ENCODE measurements around the gene LRSAM1.

LRSAM1 gene

DNA sequence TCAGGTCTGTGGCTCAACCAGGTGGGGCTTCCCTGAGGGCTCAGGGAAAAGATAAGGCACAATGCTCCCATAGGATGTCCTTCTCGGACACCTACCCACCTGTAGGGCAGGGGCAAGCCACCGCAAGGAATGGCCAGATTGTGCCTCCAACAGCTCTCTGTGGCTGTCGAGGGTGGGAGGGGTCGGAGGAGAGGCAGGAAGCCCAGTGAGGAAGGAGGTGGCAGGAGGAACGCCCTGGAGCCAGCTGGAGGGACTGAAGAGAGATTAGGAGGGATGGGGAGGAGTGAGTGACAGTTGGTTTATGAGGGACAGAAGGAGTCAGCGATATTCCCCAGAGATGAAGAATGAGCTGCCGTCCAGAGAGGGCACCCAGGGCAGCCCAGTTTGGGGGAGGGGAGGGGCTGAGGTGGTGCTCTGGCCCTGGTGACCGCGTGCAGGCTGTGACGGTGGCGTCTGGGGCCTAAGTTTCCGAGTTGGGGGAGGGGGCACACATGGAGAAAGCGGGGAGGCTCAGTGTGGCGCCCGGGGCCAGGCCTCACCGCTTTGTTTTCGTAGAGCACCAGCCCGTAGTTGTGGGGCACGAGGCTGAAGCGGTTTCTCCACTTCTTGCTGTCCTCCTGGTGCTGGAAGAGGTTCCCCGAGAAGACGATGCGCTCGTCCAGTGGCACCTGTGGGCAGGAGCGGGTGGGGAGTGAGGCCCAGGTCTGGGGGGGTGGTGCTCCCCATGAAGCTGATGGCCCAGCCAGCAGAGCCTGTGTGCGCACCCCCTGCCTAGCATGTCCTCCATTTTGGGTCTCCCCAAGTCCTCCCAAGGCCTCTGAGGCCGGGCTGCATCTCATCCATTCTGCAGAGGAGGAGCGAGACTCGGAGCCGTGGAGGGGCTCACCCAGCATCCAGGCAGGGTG lies 75.6 kb downstream of the LRSAM1 start:
- Mint-ChIP-seq H3K27ac (no peak overlapping the region), H3K36me3 (ENCODE audit: insufficient read depth) (peaks cover 5% of the 10 kb centered on the region), H3K27me3 (no peaks in the 10 kb centered on the region), H3K4me1 (ENCODE audit: low read depth in 2 of 2) (no peaks in the 10 kb centered on the region), H3K4me3 (no peak overlapping the region), H3K9me3 (peaks cover 0 to 7% of the 10 kb centered on the region in 2 donors)
- DNase-seq (no peak), ATAC-seq (replicated peaks) (no peak)

DNA sequence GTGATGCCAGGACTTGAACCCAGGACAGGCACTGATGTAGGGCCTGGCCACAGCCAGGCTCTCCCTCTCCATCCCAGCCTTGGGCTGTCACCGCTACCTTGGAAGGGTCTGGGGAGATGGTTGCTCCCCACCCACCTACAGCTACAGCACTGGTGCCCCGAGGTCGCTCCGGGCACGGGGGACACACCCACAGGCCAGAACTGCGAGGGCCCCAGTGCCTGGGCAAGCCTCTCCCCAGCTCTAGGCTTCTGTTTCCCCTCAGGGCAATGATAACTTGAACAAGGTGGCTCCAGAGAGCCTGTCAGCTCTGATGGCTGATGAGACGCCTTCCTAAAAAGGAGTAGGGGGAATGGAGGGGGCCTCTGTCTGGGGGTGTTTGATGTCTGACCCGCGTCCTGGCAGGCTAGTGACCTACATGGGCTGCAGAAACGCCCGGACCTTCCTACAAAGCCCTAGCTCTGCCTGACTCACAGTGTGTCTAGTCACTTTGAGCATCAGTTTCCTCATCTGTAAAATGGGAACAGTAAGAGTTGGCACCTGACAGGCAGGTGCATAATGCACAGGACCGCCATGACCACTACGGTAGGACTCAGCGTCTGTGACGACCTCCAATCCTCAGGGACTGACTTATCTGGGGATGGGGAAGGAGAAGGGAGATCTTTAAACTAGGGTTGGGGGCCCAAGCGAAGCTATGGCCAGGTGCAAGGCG lies 76.4 kb downstream of the LRSAM1 start:
- no peaks in the 10 kb centered on the region for H3K4me1 Mint-ChIP-seq (ENCODE audit: low read depth in 2 of 2)
- peaks cover 5% of the 10 kb centered on the region for H3K36me3 Mint-ChIP-seq (ENCODE audit: insufficient read depth)
- H3K4me3 Mint-ChIP-seq, result no peak overlapping the region
- DNase-seq (no peak), ATAC-seq (replicated peaks) (no peak)
- H3K27ac Mint-ChIP-seq, result no peak overlapping the region
- peaks cover 0 to 7% of the 10 kb centered on the region in 2 donors for H3K9me3 Mint-ChIP-seq
- no peaks in the 10 kb centered on the region for H3K27me3 Mint-ChIP-seq

DNA sequence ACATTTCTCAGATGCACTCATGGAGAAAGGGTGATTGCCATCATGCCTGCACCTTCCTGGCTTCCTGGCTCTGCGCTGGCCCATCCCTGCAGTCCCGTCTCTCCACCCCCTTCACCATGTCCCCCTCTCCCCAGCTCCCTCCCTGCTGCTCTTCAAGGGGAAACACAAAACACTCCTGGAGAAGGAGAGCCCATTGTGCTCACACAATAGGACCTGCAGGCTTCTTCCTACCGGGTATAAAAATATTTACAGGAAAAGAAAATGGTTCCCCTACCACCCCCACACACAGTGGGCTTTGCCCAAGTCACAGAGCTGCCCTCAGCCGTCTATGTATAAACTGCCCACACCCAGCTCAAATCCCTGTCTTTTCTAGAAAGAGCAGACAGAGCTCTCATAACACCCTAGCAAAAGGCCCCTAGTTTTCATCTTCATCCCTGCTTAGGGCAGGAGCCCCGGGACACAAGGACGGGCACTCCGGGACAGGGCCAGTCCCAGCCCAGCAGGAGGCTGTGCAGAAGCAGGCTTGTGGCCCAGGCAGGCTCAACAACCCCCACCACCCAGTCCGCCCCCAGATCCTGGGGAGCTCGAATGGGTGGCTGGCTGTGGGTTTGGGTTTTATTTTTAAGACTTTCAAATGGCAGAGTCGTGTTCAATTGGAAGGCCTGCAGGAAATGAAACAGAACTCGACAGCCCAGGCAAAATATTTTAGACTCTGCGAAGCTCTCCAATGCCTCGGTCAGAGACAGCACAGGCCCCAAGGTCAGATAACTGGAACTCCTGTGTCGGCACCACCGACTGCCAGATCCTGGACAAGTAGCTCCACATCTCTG lies 77.3 kb downstream of the LRSAM1 start:
- Mint-ChIP-seq H3K9me3 (peaks cover 0 to 7% of the 10 kb centered on the region in 2 donors), H3K4me1 (ENCODE audit: low read depth in 2 of 2) (peaks cover 0 to 1% of the 10 kb centered on the region in 2 donors), H3K27me3 (no peaks in the 10 kb centered on the region), H3K36me3 (ENCODE audit: insufficient read depth) (peaks cover 5% of the 10 kb centered on the region), H3K4me3 (no peak overlapping the region), H3K27ac (no peak overlapping the region)
- DNase-seq, result no peak
- no peak for ATAC-seq (replicated peaks)

DNA sequence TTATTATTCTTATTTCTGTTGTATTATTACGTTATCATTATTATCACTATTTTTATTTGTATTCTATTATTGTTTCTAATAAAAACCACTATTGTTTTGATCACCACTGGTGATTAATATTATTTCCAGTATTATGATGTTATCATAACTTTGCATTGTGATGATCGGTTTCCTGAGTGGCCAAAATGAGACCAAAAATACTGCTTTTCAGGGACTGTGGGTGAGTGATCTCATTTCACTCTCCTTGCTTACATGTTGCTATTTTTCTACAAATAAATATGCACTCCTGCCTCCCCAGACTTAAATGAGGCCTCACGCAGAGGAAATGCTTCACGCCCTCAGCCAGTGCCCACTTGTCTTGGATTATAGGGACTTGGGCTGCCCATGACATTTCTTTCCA lies 78.4 kb downstream of the LRSAM1 start:
- Mint-ChIP-seq H3K27ac (no peak overlapping the region), H3K4me1 (ENCODE audit: low read depth in 2 of 2) (peaks cover 0 to 1% of the 10 kb centered on the region in 2 donors), H3K27me3 (no peaks in the 10 kb centered on the region), H3K4me3 (no peak overlapping the region), H3K9me3 (peaks cover 0 to 7% of the 10 kb centered on the region in 2 donors), H3K36me3 (ENCODE audit: insufficient read depth) (peaks cover 5% of the 10 kb centered on the region)
- ATAC-seq (replicated peaks) (no peak), DNase-seq (no peak)

DNA sequence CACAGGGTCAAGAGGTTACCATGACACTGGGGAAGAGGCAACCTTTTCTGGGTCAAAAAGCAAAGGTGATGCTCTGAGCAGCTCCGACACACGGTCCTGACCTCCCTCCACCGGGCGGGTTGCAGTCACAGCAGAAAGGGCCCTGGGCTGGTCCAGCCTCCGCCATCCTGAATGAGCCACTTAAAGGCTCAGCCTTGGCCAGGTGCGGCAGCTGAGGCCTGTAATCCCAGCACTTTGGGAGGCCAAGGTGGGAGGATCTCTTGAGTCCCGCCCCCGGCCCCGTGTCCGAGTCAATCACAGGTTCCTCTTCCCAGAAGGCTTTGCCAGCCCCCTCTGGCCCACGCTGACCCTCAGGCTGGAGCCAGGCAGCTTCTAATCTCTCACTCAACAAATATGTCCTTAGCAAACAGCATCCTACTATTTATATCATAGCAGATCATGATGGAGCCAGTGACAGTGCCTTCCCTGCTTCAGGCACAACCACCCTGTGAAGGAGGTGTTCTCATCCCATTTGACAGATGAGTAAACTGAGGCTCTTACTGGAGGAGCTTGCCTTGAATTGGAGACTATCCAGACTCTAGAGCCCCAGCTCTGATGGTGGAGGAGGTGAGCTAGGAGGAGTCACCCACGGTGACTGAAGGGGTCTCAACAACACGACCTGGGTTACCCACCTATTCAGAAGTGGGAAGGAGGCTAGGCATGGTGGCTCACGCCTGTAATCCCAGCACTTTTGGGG lies 79.1 kb downstream of the LRSAM1 start:
- H3K9me3 Mint-ChIP-seq, result no peaks in the 10 kb centered on the region
- no peak overlapping the region for H3K4me3 Mint-ChIP-seq
- DNase-seq, result no peak
- H3K36me3 Mint-ChIP-seq (ENCODE audit: insufficient read depth), result peaks cover 5% of the 10 kb centered on the region
- H3K4me1 Mint-ChIP-seq (ENCODE audit: low read depth in 2 of 2), result peaks cover 0 to 1% of the 10 kb centered on the region in 2 donors
- H3K27ac Mint-ChIP-seq, result peak overlapping the region in 1 of 2 donors; percentile 57
- no peak for ATAC-seq (replicated peaks)
- H3K27me3 Mint-ChIP-seq, result no peaks in the 10 kb centered on the region

DNA sequence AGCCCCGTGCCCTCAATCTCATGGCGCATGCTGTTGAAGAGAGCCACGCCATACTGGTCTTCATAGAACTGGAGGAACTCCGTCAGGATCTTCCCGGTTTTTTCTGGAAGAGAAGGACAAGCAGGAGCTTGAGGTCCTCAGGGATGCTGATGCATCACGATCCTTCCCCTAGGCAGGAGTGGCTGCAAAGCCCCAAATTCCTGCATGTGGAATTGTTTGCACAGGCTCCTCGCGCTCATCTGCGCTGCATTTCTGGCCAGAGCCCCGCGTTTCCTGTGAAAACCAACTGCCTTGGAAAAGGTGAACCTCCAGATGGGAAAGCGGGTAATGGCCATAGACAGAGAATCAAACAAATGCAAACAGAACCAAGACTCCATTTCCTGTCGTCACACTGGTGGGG lies 80.4 kb downstream of the LRSAM1 start:
- no peak overlapping the region for H3K27ac Mint-ChIP-seq
- ATAC-seq (replicated peaks), result no peak
- no peaks in the 10 kb centered on the region for H3K27me3 Mint-ChIP-seq
- peaks cover 5% of the 10 kb centered on the region for H3K36me3 Mint-ChIP-seq (ENCODE audit: insufficient read depth)
- no peak overlapping the region for H3K4me3 Mint-ChIP-seq
- peaks cover 0 to 1% of the 10 kb centered on the region in 2 donors for H3K4me1 Mint-ChIP-seq (ENCODE audit: low read depth in 2 of 2)
- no peaks in the 10 kb centered on the region for H3K9me3 Mint-ChIP-seq
- no peak for DNase-seq

DNA sequence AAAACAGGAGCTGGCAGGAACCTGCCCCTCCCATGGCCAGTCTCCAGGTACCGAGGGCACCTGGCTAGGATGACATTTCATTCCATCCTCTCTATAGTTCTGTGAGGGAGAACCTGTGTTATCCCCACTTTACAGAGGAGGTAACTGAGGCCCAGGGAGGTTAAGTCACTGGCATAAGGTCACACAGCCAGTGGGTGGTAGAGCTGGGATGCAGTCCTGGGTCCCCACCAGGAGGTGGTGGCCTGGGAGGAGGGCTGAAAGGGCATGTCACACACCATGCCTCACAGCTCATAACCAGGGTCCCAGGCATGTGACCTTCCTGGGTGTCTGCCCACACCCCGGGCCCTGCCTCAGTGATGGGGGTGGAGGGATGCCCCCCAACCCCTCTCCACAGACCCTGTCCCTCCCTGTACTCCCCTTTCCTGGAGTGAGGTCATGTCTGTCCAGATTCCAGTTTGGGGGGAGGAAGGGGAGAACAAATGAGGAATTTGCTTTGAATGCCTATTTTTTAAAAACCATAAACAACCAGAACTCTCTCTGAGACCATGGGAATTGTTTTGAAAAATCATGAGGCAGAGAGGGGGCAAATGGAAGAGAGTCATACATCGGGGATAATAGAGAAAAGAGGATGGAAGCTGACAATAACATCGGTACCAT lies 83.1 kb downstream of the LRSAM1 start:
- H3K36me3 Mint-ChIP-seq (ENCODE audit: insufficient read depth), result peaks cover 5% of the 10 kb centered on the region
- no peak overlapping the region for H3K4me3 Mint-ChIP-seq
- ATAC-seq (replicated peaks) (no peak), DNase-seq (no peak)
- H3K27ac Mint-ChIP-seq, result no peak overlapping the region
- H3K4me1 Mint-ChIP-seq (ENCODE audit: low read depth in 2 of 2), result peaks cover 0 to 1% of the 10 kb centered on the region in 2 donors
- H3K27me3 Mint-ChIP-seq, result no peaks in the 10 kb centered on the region
- no peaks in the 10 kb centered on the region for H3K9me3 Mint-ChIP-seq

DNA sequence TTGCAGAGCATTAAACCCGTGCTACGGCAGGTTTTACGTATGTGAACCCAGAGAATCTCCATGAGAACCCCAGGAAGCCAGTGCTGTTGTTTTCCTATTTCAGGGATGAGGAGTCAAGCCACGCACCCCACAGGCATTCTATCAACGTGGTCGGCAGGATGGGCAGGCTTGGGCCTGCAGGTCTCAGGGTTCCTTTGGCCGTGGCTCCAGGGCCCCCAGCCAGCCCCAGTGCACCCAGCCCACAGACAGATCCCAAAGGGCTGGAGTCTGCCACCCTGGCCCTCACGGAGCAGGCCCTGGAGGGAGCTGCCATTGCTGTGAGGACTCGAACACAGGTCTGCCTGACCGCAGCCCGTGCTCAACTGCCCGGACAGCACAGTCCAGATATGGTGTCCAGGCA lies 83.6 kb downstream of the LRSAM1 start:
- Mint-ChIP-seq H3K27ac (peak overlapping the region in 1 of 2 donors; percentile 25), H3K9me3 (no peaks in the 10 kb centered on the region), H3K27me3 (no peaks in the 10 kb centered on the region), H3K4me3 (no peak overlapping the region), H3K36me3 (ENCODE audit: insufficient read depth) (peaks cover 5% of the 10 kb centered on the region), H3K4me1 (ENCODE audit: low read depth in 2 of 2) (peaks cover 0 to 2% of the 10 kb centered on the region in 2 donors)
- ATAC-seq (replicated peaks) (no peak), DNase-seq (no peak)

DNA sequence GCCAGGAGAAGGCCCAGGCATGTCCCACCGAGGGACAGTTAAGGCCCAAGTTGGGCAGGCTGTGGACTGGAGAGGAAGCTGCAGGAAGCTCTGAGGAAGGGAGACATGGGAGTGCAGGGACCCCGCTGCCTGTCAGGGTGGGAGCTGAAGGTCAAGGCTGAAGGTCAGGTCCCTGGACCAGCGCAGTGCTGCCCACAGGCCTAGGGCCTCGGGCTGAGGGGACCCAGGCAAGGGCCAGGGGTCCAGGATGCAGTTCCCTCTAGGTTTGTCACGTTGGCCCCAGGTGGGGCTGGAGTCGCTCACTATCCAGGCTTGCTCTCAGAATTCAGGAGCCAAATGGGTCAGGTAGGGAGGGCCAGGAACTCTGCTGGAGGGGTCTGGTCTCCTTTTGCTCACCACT lies 84.1 kb downstream of the LRSAM1 start:
- peak overlapping the region; percentile 25 to 59 for H3K27ac Mint-ChIP-seq
- no peak for ATAC-seq (replicated peaks)
- H3K4me1 Mint-ChIP-seq (ENCODE audit: low read depth in 2 of 2), result peaks cover 0 to 3% of the 10 kb centered on the region in 2 donors
- H3K27me3 Mint-ChIP-seq, result no peaks in the 10 kb centered on the region
- no peak overlapping the region for H3K4me3 Mint-ChIP-seq
- peaks cover 3% of the 10 kb centered on the region for H3K36me3 Mint-ChIP-seq (ENCODE audit: insufficient read depth)
- DNase-seq, result no peak
- no peaks in the 10 kb centered on the region for H3K9me3 Mint-ChIP-seq

DNA sequence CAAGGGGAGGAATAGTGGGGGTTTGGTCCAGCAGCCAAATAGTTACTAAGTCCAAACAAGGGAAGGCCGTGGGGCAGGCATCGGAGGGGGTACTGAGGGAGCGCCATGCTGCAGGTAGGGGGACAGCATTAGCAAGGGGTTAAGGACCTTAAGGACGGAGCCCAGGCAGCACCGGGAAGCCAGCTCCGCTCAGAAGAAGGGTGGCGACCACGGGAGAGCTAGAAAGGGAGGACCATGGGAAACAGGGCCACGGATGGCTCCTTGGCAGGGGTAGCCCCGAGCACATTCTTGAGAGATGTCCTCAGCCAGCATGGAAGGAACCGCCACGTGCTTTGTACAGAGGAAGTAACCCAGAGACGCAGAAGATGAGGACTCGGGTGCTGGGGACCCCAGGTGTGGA lies 84.5 kb downstream of the LRSAM1 start:
- peak overlapping the region in 1 of 2 donors; percentile 59 for H3K27ac Mint-ChIP-seq
- DNase-seq, result no peak

DNA sequence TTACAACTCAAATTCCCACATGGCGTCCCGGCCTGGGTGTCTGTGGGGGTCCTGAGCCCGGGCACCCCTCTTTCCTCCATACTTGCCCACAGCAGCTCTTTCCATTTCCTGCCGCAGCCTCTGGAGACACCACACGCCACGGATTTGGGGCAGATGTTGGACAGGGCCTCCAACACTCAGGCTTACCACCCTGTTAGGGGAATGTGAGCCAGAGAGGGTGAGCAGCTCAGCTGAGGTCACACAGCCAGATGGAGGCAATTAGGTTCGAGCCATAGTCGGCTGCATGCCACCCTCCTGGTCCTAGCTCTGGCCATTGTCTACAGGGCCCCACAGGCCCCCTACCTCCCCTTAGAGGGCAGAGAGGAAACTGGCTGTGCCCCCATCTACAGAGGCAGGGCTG lies 85.2 kb downstream of the LRSAM1 start:
- H3K9me3 Mint-ChIP-seq, result no peaks in the 10 kb centered on the region
- no peaks in the 10 kb centered on the region for H3K36me3 Mint-ChIP-seq (ENCODE audit: insufficient read depth)
- ATAC-seq (replicated peaks) (no peak), DNase-seq (no peak)
- no peaks in the 10 kb centered on the region for H3K27me3 Mint-ChIP-seq
- H3K4me1 Mint-ChIP-seq (ENCODE audit: low read depth in 2 of 2), result peaks cover 0 to 3% of the 10 kb centered on the region in 2 donors
- H3K27ac Mint-ChIP-seq, result no peak overlapping the region
- no peak overlapping the region for H3K4me3 Mint-ChIP-seq

More for the DNA sequence above, 84.5 kb downstream of the LRSAM1 start:
- Mint-ChIP-seq H3K27me3 (no peaks in the 10 kb centered on the region), H3K4me1 (ENCODE audit: low read depth in 2 of 2) (peaks cover 0 to 3% of the 10 kb centered on the region in 2 donors), H3K9me3 (no peaks in the 10 kb centered on the region), H3K36me3 (ENCODE audit: insufficient read depth) (no peaks in the 10 kb centered on the region), H3K4me3 (no peak overlapping the region)
- ATAC-seq (replicated peaks), result no peak

DNA sequence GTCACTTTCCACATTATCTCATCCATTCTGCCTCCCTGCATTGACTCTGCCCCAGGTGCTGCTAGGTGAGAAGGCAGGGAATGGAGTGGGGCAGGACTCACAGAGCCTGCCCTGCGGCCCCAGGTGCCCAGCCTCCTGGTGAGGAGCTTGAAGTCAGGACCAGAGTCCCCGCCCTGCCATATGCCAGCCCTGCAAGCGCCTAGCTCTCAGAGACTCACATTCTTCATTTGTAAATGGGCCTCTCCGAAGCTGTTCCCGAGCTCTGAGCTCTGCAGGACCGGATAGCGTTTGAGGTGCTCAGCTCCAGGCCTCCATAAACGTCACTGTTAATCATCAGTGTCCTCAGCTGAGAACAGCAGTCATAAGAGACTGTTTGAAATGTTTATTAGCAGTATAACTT lies 85.7 kb downstream of the LRSAM1 start:
- Mint-ChIP-seq H3K27ac (no peak overlapping the region), H3K36me3 (ENCODE audit: insufficient read depth) (no peaks in the 10 kb centered on the region), H3K4me3 (no peak overlapping the region), H3K27me3 (no peaks in the 10 kb centered on the region), H3K9me3 (no peaks in the 10 kb centered on the region), H3K4me1 (ENCODE audit: low read depth in 2 of 2) (peaks cover 3 to 5% of the 10 kb centered on the region in 2 donors)
- ATAC-seq (replicated peaks), result no peak
- no peak for DNase-seq

All from effector memory CD8-positive, alpha-beta T cell (primary cell).